Ascending aorta (tissue), 2 donors: ENCODE results near the gene ZNF800. TPM values are rescaled to one million over a fixed set of nuclear protein-coding genes. Genes with fewer than 3 reads are reported as not detected.

Experiments
- DNase-seq, 2 donors: peaks; one replicate each; pipeline ENCODE4 v3.0.0-alpha.2; 2019; ENCODE audit warnings: low spot score in 2 of 2
- H3K27ac ChIP-seq, 2 donors: fragments of 200-600 bp; sonication (generic); one replicate each; pipeline ENCODE4 v1.5.1; 2016 to 2017; ENCODE audit warnings: mild to moderate bottlenecking in 1 of 2
- H3K27me3 ChIP-seq: fragments of 200-600 bp; sonication (generic); one replicate; pipeline ENCODE4 v1.5.1; 2017
- H3K36me3 ChIP-seq, 2 donors: fragments of 200-600 bp; sonication (generic); one replicate each; pipeline ENCODE4 v1.5.1; 2016
- H3K4me1 ChIP-seq, 2 donors: fragments of 200-600 bp; sonication (generic); one replicate each; pipeline ENCODE4 v1.5.1; 2016 to 2017; ENCODE audit warnings: mild to moderate bottlenecking in 1 of 2
- H3K4me3 ChIP-seq, 2 donors: fragments of 200-600 bp; sonication (generic); one replicate each; pipeline ENCODE4 v1.5.1; 2016 to 2017; ENCODE audit warnings: mild to moderate bottlenecking in 1 of 2
- H3K9me3 ChIP-seq, 2 donors: fragments of 200-600 bp; sonication (generic); one replicate each; pipeline ENCODE4 v1.5.1; 2016
- intact Hi-C: fragments of 100-400 bp; cut with DNase I; formaldehyde crosslinking; loops from one replicate; pipeline ENCODE4 v1.15.1; 2023
- total RNA-seq: library from RNA; depleted of rRNA; stranded (reverse); fragments of >200 nt; gene quantifications from one replicate; pipeline ENCODE4 v1.1.0, GENCODE V29; 2016
- TF ChIP-seq, protein P1 (sequence below), 3 experiments: fragments of 200-600 bp in 2 of 3; fragments of 450-650 bp in 1 of 3; sonication (generic) in 2 of 3; IDR thresholded peaks; one replicate each; pipeline ENCODE4 v1.5.1; 2016 to 2019; ENCODE audit warnings: antibody characterized with exemption in 3 of 3, mild to moderate bottlenecking in 1 of 3, moderate library complexity in 1 of 3

ZNF800 gene
- total RNA-seq, 1 donor from 2014 or later, result 36.9 TPM

DNA sequence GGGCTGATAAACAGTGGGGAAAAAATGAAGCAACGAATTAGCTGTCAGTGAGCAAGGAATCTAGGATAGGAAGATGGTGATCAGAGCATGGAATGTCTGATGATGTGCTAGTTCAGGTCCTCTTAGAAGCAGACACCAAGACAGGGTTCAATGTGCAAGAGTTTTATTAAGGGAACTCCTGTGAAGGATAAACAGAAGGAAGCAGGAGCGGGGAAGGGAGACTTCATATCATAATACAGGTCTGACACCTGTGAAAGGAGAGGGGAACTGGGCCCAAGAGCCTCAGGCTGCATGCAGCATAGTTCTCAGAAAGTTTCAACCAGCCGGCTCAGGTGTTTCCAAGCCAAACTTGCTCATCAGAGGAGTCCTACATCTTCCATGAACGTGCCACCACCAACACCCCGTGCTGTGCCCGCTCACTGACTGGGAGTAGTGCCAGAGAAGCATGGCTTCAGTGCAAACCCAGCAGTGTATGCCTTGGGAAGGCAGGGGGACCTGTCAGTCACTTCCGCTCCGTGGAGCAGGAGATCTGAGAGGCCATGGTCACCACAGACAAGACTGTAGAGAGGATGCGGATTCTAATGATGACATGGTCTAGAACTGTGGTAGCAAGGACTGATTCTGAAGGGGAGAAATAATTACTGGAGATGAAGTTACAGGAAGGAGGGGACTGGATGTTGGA is 45.8 kb downstream of the ZNF800 start:
- no peaks in the 10 kb centered on the region for H3K9me3 ChIP-seq
- H3K4me3 ChIP-seq, result no peak overlapping the region
- intact Hi-C loops, result no loop called here
- TF ChIP-seq, protein P1, sequence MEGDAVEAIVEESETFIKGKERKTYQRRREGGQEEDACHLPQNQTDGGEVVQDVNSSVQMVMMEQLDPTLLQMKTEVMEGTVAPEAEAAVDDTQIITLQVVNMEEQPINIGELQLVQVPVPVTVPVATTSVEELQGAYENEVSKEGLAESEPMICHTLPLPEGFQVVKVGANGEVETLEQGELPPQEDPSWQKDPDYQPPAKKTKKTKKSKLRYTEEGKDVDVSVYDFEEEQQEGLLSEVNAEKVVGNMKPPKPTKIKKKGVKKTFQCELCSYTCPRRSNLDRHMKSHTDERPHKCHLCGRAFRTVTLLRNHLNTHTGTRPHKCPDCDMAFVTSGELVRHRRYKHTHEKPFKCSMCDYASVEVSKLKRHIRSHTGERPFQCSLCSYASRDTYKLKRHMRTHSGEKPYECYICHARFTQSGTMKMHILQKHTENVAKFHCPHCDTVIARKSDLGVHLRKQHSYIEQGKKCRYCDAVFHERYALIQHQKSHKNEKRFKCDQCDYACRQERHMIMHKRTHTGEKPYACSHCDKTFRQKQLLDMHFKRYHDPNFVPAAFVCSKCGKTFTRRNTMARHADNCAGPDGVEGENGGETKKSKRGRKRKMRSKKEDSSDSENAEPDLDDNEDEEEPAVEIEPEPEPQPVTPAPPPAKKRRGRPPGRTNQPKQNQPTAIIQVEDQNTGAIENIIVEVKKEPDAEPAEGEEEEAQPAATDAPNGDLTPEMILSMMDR (IDR thresholded peaks at IDR 0.05), result no peak
- H3K36me3 ChIP-seq, result no peaks in the 10 kb centered on the region
- peaks cover 0 to 2% of the 10 kb centered on the region in 2 donors for H3K4me1 ChIP-seq
- H3K27ac ChIP-seq, result no peak overlapping the region
- DNase-seq, result no peak
- H3K27me3 ChIP-seq, result no peaks in the 10 kb centered on the region

DNA sequence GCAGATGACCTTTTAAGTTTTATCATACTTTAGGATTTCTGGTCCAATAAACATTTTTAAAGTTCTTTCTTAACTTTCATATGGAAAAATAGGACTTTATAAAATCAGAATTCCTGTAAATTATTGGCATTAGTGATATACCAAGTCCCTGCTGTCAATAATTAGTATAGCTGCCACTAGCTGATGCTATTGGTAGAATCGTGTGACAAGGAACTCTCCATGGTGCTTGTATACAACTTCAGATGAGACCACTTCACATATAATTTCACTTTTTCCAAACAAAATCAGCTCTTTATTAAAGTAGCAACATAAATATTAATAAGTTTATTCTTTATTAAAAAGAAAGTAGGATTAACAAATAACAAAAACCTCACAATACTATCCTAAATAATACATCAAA is 49.9 kb downstream of the ZNF800 start:
- no peaks in the 10 kb centered on the region for H3K27me3 ChIP-seq
- no peaks in the 10 kb centered on the region for H3K36me3 ChIP-seq
- TF ChIP-seq, protein P1 (IDR thresholded peaks at IDR 0.05), result no peak
- no peak overlapping the region for H3K27ac ChIP-seq
- intact Hi-C loops, result no loop called here
- H3K9me3 ChIP-seq, result no peaks in the 10 kb centered on the region
- H3K4me1 ChIP-seq, result peaks cover 0 to 2% of the 10 kb centered on the region in 2 donors
- no peak for DNase-seq
- no peak overlapping the region for H3K4me3 ChIP-seq

DNA sequence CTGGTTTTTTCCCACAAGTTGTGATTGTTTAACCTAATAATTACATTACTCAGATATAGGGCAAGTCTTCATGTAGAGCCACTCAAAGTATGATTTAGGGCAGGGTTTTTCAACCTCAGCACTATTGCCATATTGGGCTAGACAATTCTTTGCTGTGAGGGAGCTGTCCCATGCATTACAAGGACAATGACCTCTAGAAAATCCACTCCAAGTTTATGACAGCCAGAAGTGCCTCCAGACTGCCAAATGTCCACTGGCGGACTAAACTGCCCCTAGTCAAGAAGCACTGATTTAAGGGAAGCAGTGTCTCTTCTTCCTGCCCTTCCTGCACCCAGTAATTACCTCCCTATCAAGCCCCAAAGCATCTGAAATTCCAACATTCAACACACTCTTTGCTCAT is 54.4 kb downstream of the ZNF800 start:
- intact Hi-C loops, result no loop called here
- TF ChIP-seq, protein P1 (IDR thresholded peaks at IDR 0.05), result no peak
- no peaks in the 10 kb centered on the region for H3K4me1 ChIP-seq
- DNase-seq, result no peak
- no peak overlapping the region for H3K27ac ChIP-seq
- H3K9me3 ChIP-seq, result no peaks in the 10 kb centered on the region
- no peaks in the 10 kb centered on the region for H3K27me3 ChIP-seq
- H3K36me3 ChIP-seq, result no peaks in the 10 kb centered on the region
- no peak overlapping the region for H3K4me3 ChIP-seq

DNA sequence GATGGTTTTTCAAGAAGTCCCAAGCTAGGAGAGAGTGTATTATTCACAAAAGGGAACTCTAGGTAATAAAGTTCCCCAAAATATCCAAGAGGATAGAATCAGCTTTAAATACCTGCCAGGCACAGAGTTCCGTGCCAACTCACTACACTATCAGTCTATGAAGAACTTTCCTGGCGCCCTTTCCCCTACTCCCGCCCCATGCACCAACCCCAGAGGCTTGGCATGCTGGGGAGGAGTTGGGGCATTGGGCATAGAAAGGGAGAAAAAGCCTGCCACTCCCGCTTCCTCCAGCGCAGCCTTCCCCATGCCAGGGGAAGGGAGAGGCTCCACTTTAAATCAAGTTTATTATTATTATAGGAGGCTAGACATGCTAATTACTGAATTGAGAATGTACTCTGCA is 54.9 kb downstream of the ZNF800 start:
- Histone ChIP-seq H3K27ac (no peak overlapping the region), H3K4me3 (no peak overlapping the region), H3K9me3 (no peaks in the 10 kb centered on the region), H3K4me1 (no peaks in the 10 kb centered on the region), H3K27me3 (no peaks in the 10 kb centered on the region), H3K36me3 (no peaks in the 10 kb centered on the region)
- no peak for DNase-seq
- intact Hi-C loops, result no loop called here
- TF ChIP-seq, protein P1 (IDR thresholded peaks at IDR 0.05), result no peak

DNA sequence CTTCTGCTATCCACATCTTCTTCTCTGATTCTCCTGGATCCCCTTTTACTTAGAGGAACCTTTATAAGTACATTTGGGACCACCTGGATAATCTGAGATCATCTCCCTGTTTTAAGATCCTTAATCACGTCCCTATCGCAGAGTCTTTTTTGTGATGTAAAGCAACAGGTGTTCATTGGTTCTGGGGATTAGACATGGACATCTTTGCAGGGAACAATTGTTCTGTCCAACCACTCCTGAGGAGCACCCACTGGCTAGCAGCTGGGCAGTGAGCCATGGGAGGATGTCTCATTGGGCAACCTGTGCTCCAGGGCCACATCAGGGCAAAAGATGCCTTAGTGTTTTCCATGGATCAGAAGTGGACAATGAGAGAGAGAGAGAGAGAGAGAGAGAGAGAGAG is 56.0 kb downstream of the ZNF800 start:
- TF ChIP-seq, protein P1 (IDR thresholded peaks at IDR 0.05), result no peak
- intact Hi-C loops, result no loop called here
- no peaks in the 10 kb centered on the region for H3K27me3 ChIP-seq
- no peaks in the 10 kb centered on the region for H3K4me1 ChIP-seq
- H3K4me3 ChIP-seq, result no peak overlapping the region
- no peak for DNase-seq
- no peak overlapping the region for H3K27ac ChIP-seq
- no peaks in the 10 kb centered on the region for H3K9me3 ChIP-seq
- H3K36me3 ChIP-seq, result no peaks in the 10 kb centered on the region

DNA sequence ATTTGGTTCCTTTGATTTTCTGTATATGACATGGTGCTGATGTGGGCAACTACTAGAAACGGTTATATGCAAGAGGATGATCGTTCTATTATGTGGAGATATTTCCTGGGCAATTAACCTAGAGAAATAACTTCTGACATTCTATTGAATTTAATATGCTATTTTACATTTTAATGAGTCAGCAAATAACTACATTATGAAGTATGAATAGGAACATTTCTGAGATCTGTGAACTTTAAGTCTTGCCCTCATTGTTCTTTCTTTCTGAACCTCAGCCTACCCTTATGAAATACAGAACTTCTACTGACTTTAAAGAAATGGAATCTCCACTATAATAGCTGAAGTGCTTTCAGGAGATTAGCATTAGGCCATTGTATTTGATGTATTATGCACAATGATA is 59.6 kb downstream of the ZNF800 start:
- Histone ChIP-seq H3K9me3 (no peaks in the 10 kb centered on the region), H3K36me3 (no peaks in the 10 kb centered on the region), H3K4me1 (no peaks in the 10 kb centered on the region), H3K27ac (no peak overlapping the region), H3K27me3 (no peaks in the 10 kb centered on the region), H3K4me3 (no peak overlapping the region)
- no peak for DNase-seq
- TF ChIP-seq, protein P1 (IDR thresholded peaks at IDR 0.05), result no peak
- intact Hi-C loops, result no loop called here
